ENCODE measurements around the gene SLC25A21.

Gene SLC25A21

DNA sequence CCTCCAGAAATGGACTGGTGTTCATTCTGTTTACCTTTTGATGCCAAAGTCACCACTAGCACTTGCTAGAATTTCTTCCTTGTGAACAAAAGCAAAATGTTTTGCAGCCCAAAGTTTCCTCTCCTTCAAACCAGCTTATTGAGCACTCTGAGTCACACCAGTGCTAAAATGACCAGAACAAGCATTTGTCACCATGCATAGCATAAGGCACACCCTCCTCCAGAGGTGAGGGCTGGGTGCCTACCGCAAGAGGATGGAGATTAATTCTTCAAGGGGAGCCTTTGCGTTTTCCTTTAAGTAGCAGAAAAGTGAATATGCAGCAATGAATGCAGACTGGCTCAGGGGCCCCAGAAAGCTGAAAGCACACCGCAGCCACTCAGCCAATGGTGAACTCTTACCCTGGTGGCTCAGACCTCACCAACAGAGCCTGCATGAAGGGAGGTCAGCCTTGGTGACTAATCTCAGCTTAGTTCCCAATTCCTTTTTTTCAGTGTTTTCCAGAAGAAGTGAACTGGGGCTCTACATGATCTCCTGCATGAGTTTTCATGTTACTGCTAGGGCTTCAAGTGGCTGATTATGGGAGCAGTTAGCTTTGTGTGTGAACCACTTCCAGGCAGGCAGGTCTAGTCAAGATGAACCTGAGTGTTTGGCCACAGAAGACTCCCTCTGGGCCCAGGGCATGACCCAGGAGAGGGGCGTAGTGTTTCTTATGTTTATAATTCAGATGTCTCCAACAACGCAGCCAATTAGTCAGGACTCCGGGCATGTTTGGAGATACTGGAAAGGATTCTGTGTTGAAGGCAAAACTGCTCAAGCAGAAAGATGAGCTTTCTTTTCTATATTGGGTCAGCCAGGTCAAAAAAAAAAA, 414.4 kb downstream of the SLC25A21 start:
- H3K27ac ChIP-seq (ENCODE audit: low read depth, low read length): no peak overlapping the region
- H4K20me1 ChIP-seq (ENCODE audit: control insufficient read depth, insufficient read depth, low read depth, low read length): no peaks in the 10 kb centered on the region
- no peak overlapping the region for H3K4me3 ChIP-seq (ENCODE audit: low read length)
- no peaks in the 10 kb centered on the region for H3K9me2 ChIP-seq (replicated peaks; ENCODE audit: control insufficient read depth, low read length)
- no peaks in the 10 kb centered on the region for H3K79me2 ChIP-seq (ENCODE audit: control insufficient read depth, low read length)
- no peaks in the 10 kb centered on the region for H3K36me3 ChIP-seq (ENCODE audit: control insufficient read depth, low read length)
- H3K27me3 ChIP-seq (ENCODE audit: control insufficient read depth, low read length): no peaks in the 10 kb centered on the region
- H3K9me3 ChIP-seq (ENCODE audit: control insufficient read depth, insufficient read depth, low read length): no peaks in the 10 kb centered on the region
- no peaks in the 10 kb centered on the region for H3F3A ChIP-seq (ENCODE audit: control insufficient read depth, insufficient read depth)
- no peaks in the 10 kb centered on the region for H3K4me1 ChIP-seq (ENCODE audit: control insufficient read depth, low read length)
- no peak for TF ChIP-seq EZH2phosphoT487 (IDR thresholded peaks at IDR 0.05; ENCODE audit: borderline replicate concordance, low read length)
- TF ChIP-seq, protein P1, sequence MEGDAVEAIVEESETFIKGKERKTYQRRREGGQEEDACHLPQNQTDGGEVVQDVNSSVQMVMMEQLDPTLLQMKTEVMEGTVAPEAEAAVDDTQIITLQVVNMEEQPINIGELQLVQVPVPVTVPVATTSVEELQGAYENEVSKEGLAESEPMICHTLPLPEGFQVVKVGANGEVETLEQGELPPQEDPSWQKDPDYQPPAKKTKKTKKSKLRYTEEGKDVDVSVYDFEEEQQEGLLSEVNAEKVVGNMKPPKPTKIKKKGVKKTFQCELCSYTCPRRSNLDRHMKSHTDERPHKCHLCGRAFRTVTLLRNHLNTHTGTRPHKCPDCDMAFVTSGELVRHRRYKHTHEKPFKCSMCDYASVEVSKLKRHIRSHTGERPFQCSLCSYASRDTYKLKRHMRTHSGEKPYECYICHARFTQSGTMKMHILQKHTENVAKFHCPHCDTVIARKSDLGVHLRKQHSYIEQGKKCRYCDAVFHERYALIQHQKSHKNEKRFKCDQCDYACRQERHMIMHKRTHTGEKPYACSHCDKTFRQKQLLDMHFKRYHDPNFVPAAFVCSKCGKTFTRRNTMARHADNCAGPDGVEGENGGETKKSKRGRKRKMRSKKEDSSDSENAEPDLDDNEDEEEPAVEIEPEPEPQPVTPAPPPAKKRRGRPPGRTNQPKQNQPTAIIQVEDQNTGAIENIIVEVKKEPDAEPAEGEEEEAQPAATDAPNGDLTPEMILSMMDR (IDR thresholded peaks at IDR 0.05; ENCODE audit: low read depth, low read length, poor library complexity, severe bottlenecking): no peak
- no peak overlapping the region for H3K4me2 ChIP-seq (ENCODE audit: low read length)

DNA sequence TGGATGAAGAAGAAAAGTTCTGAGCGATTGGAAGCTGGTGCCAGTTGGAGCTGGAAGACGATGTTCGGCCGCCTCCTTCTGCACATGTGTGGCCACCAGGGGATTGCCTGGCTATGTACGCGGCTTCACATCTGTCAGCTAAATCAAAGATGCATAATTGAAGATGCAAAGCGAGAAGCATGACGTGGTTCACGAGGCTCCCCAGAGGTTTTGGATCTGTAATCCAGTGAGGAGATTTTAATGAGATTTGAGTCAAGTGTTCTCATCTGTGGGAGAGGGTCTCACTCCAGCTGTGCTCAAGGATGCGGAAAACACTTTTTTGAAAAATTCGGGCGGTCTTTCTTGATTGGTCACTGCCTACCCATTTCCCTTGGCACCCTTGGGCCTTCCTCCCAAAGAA, 416.2 kb downstream of the SLC25A21 start:
- Histone ChIP-seq H4K20me1 (ENCODE audit: control insufficient read depth, insufficient read depth, low read depth, low read length) (no peaks in the 10 kb centered on the region), H3K4me1 (ENCODE audit: control insufficient read depth, low read length) (no peaks in the 10 kb centered on the region), H3K27me3 (ENCODE audit: control insufficient read depth, low read length) (no peaks in the 10 kb centered on the region)

DNA sequence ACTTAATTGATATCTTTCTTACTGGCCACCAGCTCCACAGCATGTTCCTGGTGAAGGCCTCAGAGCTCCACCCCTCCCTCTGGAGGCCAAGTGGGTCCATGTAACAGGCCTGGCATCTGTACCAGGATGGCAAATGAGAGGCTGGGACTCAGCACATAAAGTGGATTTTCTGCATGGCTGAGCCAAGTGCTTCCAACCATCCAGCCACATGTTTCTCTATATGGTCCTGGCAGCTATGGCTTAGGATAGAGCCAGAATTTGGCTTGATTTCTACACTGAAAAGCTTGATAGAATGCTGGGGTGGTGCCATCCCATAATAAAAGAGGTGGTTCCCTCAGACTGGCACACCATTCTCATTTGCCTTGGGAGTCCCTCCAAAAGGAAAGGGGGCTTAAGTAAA, 416.6 kb downstream of the SLC25A21 start:
- no peaks in the 10 kb centered on the region; the same call in 1 of the 2 replicates for H3K9me3 ChIP-seq (ENCODE audit: control insufficient read depth, insufficient read depth, low read length)
- no peak for TF ChIP-seq EZH2phosphoT487 (IDR thresholded peaks at IDR 0.05; ENCODE audit: borderline replicate concordance, low read length)
- TF ChIP-seq, protein P1 (IDR thresholded peaks at IDR 0.05; ENCODE audit: low read depth, low read length, poor library complexity, severe bottlenecking): no peak
- no peaks in the 10 kb centered on the region for H3K79me2 ChIP-seq (ENCODE audit: control insufficient read depth, low read length)
- H3K4me1 ChIP-seq (ENCODE audit: control insufficient read depth, low read length): no peaks in the 10 kb centered on the region
- H3K4me3 ChIP-seq (ENCODE audit: low read length): no peak overlapping the region
- no peaks in the 10 kb centered on the region for H3F3A ChIP-seq (ENCODE audit: control insufficient read depth, insufficient read depth)
- no peak overlapping the region for H3K27ac ChIP-seq (ENCODE audit: low read depth, low read length)
- H3K4me2 ChIP-seq (ENCODE audit: low read length): no peak overlapping the region
- no peaks in the 10 kb centered on the region for H3K9me2 ChIP-seq (replicated peaks; ENCODE audit: control insufficient read depth, low read length)
- no peaks in the 10 kb centered on the region for H3K27me3 ChIP-seq (ENCODE audit: control insufficient read depth, low read length)
- H4K20me1 ChIP-seq (ENCODE audit: control insufficient read depth, insufficient read depth, low read depth, low read length): no peaks in the 10 kb centered on the region
- no peaks in the 10 kb centered on the region for H3K36me3 ChIP-seq (ENCODE audit: control insufficient read depth, low read length)

More for the DNA sequence above, 416.2 kb downstream of the SLC25A21 start:
- no peaks in the 10 kb centered on the region for H3K9me2 ChIP-seq (replicated peaks; ENCODE audit: control insufficient read depth, low read length)
- no peaks in the 10 kb centered on the region for H3K36me3 ChIP-seq (ENCODE audit: control insufficient read depth, low read length)
- no peak overlapping the region for H3K27ac ChIP-seq (ENCODE audit: low read depth, low read length)
- H3K4me2 ChIP-seq (ENCODE audit: low read length): no peak overlapping the region
- no peaks in the 10 kb centered on the region for H3K79me2 ChIP-seq (ENCODE audit: control insufficient read depth, low read length)
- no peaks in the 10 kb centered on the region for H3F3A ChIP-seq (ENCODE audit: control insufficient read depth, insufficient read depth)
- TF ChIP-seq EZH2phosphoT487 (IDR thresholded peaks at IDR 0.05; ENCODE audit: borderline replicate concordance, low read length): no peak
- TF ChIP-seq, protein P1 (IDR thresholded peaks at IDR 0.05; ENCODE audit: low read depth, low read length, poor library complexity, severe bottlenecking): no peak
- H3K9me3 ChIP-seq (ENCODE audit: control insufficient read depth, insufficient read depth, low read length): no peaks in the 10 kb centered on the region; the same call in 1 of the 2 replicates
- no peak overlapping the region for H3K4me3 ChIP-seq (ENCODE audit: low read length)

All from DOHH2 (cell line).